SK-N-MC (cell line): ENCODE data around the gene FBXW7.

Experiments used
- DNase-seq: peaks from one replicate; pipeline ENCODE4 v3.0.0-alpha.2; 2011; ENCODE audit warnings: low read depth, low spot score
- H3K27ac ChIP-seq: fragments of 200-600 bp; sonication (generic); 2 replicates; pipeline ENCODE4 v1.5.1; 2016; ENCODE audit warnings: mixed run types
- H3K36me3 ChIP-seq: fragments of 200-600 bp; sonication (generic); 2 replicates; pipeline ENCODE4 v1.6.1; 2017; ENCODE audit warnings: antibody characterized with exemption, low read length, mixed read lengths; ENCODE audit not compliant: insufficient read depth
- H3K4me3 ChIP-seq: fragments of 200-600 bp; sonication (generic); 2 replicates; pipeline ENCODE4 v1.5.1; 2016
- H3K9ac ChIP-seq: fragments of 200-600 bp; sonication (generic); 2 replicates; pipeline ENCODE4 v1.8.0; 2017; ENCODE audit warnings: mixed run types, mixed read lengths; ENCODE audit not compliant: insufficient read length
- H3K9me3 ChIP-seq: fragments of 200-600 bp; sonication (generic); 2 replicates; pipeline ENCODE4 v1.6.1; 2017; ENCODE audit warnings: low read depth, mild to moderate bottlenecking, antibody characterized with exemption, low read length, moderate library complexity, mixed read lengths
- EZH2 ChIP-seq: fragments of 200-600 bp; sonication (generic); IDR thresholded peaks from one replicate; pipeline ENCODE4 v1.6.1; 2017; ENCODE audit warnings: antibody characterized with exemption
- FOXP2 ChIP-seq: optimal IDR thresholded peaks from 2 replicates; pipeline ENCODE3; 2011; ENCODE audit warnings: mild to moderate bottlenecking, moderate library complexity; ENCODE audit not compliant: insufficient read depth; ENCODE audit errors: extremely low read length, control extremely low read depth
- POLR2AphosphoS5 ChIP-seq: IDR thresholded peaks from 2 replicates; pipeline ENCODE4 v1.6.1; 2012; ENCODE audit warnings: mild to moderate bottlenecking, low read depth, low read length, borderline replicate concordance

Gene FBXW7

GRCh38 chr4:152364383-152364782 is 171.5 kb downstream of the FBXW7 start:
- Histone ChIP-seq H3K4me3 (no peak overlapping the region), H3K27ac (no peak overlapping the region), H3K9ac (no peak overlapping the region), H3K9me3 (no peaks in the 10 kb centered on the region), H3K36me3 (no peaks in the 10 kb centered on the region)
- TF ChIP-seq EZH2 (no peak), POLR2AphosphoS5 (no peak), FOXP2 (no peak)
- no peak for DNase-seq

GRCh38 chr4:152363904-152364303 is 172.0 kb downstream of the FBXW7 start:
- Histone ChIP-seq H3K9me3 (no peaks in the 10 kb centered on the region), H3K9ac (no peak overlapping the region), H3K36me3 (no peaks in the 10 kb centered on the region), H3K4me3 (no peak overlapping the region), H3K27ac (no peak overlapping the region)
- TF ChIP-seq EZH2 (no peak), FOXP2 (no peak), POLR2AphosphoS5 (no peak)
- no peak for DNase-seq

- H3K4me3 ChIP-seq: no peak overlapping the region
- no peak overlapping the region for H3K9ac ChIP-seq
- no peak for DNase-seq
- no peak overlapping the region for H3K27ac ChIP-seq
- no peak for TF ChIP-seq POLR2AphosphoS5
- TF ChIP-seq FOXP2: no peak
- no peak for TF ChIP-seq EZH2
- no peaks in the 10 kb centered on the region for H3K9me3 ChIP-seq
- no peaks in the 10 kb centered on the region for H3K36me3 ChIP-seq
Measured at GRCh38 chr4:152363086-152363485, 172.8 kb downstream of the FBXW7 start.

- no peaks in the 10 kb centered on the region for H3K36me3 ChIP-seq
- no peaks in the 10 kb centered on the region for H3K9me3 ChIP-seq
- TF ChIP-seq POLR2AphosphoS5: no peak
- no peak for TF ChIP-seq FOXP2
- no peak for TF ChIP-seq EZH2
- DNase-seq: no peak
- H3K4me3 ChIP-seq: no peak overlapping the region
- H3K27ac ChIP-seq: no peak overlapping the region
- H3K9ac ChIP-seq: no peak overlapping the region
Measured at GRCh38 chr4:152360045-152360410, 175.9 kb downstream of the FBXW7 start.

GRCh38 chr4:152359208-152360044 is 176.5 kb downstream of the FBXW7 start:
- H3K27ac ChIP-seq: no peak overlapping the region
- no peak for TF ChIP-seq POLR2AphosphoS5
- TF ChIP-seq EZH2: no peak

GRCh38 chr4:152357206-152357605 is 178.7 kb downstream of the FBXW7 start:
- TF ChIP-seq POLR2AphosphoS5 (no peak), EZH2 (no peak), FOXP2 (no peak)
- Histone ChIP-seq H3K36me3 (no peaks in the 10 kb centered on the region), H3K27ac (no peak overlapping the region), H3K9ac (no peak overlapping the region), H3K4me3 (no peak overlapping the region), H3K9me3 (no peaks in the 10 kb centered on the region)
- no peak for DNase-seq

More at GRCh38 chr4:152359208-152360044, 176.5 kb downstream of the FBXW7 start:
- DNase-seq: no peak
- Histone ChIP-seq H3K36me3 (no peaks in the 10 kb centered on the region), H3K9ac (no peak overlapping the region), H3K9me3 (no peaks in the 10 kb centered on the region), H3K4me3 (no peak overlapping the region)

- DNase-seq: no peak
- no peak overlapping the region for H3K4me3 ChIP-seq
- TF ChIP-seq POLR2AphosphoS5 (no peak), EZH2 (no peak), FOXP2 (no peak)
- H3K9ac ChIP-seq: no peak overlapping the region
- H3K36me3 ChIP-seq: no peaks in the 10 kb centered on the region
- no peak overlapping the region for H3K27ac ChIP-seq
- H3K9me3 ChIP-seq: no peaks in the 10 kb centered on the region
Measured at GRCh38 chr4:152356428-152357034, 179.4 kb downstream of the FBXW7 start.

- peak overlapping the region; percentile 47 for H3K27ac ChIP-seq
- H3K36me3 ChIP-seq: no peaks in the 10 kb centered on the region
- peak overlapping the region; percentile 79 for H3K4me3 ChIP-seq
- TF ChIP-seq POLR2AphosphoS5 (no peak; the same call in 1 of the 2 replicates), EZH2 (no peak), FOXP2 (no peak)
- H3K9ac ChIP-seq: peak overlapping the region; percentile 70
- H3K9me3 ChIP-seq: no peaks in the 10 kb centered on the region
- DNase-seq: peak; percentile 92
Measured at GRCh38 chr4:152352622-152353116, 183.2 kb downstream of the FBXW7 start.
